ENCODE results near the gene PRDM16.

PRDM16 gene

DNA sequence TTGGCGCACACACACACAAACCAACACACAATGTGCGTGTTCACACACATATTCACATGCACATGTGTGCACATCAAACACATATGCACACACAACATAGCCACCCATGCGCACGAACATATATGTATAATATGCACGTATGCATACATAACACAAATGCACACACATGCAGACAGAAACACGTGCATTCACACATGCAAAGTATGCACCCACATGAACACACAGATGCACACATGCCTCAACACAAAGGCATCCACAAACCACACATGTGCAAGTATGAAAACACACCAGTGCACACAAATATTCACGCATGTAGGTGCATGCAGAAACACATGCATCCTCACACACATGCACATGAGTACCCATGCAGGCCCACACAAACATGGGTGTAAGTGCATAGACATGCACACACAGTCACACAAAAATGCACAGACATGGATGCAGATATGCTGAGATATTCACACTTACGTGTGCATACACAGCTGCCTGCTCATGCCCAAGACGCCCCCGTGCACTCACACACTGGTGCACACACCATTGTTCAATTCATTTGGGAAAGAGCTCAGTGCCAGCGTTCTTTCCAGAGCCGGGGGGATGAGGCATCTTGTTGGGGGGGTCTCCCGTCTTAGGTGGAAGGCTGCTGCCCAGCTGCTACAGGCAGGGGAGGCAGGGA, 332.7 kb downstream of the PRDM16 start:
- Histone ChIP-seq H3K9me2 (replicated peaks; ENCODE audit: insufficient read depth, low read length) (no peaks in the 10 kb centered on the region), H3K9me3 (replicated peaks; ENCODE audit: insufficient read depth, low read length) (no peaks in the 10 kb centered on the region), H3K27me3 (replicated peaks; ENCODE audit: insufficient read depth, low read length) (peaks cover 100% of the 10 kb centered on the region), H3K79me2 (ENCODE audit: low read length) (no peaks in the 10 kb centered on the region), H3K36me3 (replicated peaks; ENCODE audit: insufficient read depth, low read length) (no peaks in the 10 kb centered on the region), H3F3A (ENCODE audit: insufficient read depth, low read length) (no peaks in the 10 kb centered on the region), H3K4me3 (ENCODE audit: low read length) (no peak overlapping the region), H4K20me1 (ENCODE audit: insufficient read depth, low read length) (no peaks in the 10 kb centered on the region), H3K4me2 (ENCODE audit: low read depth, low read length) (no peak overlapping the region), H2AFZ (ENCODE audit: low read length) (no peak overlapping the region), H3K27ac (ENCODE audit: low read length) (no peak overlapping the region), H3K9ac (ENCODE audit: low read length) (no peak overlapping the region), H3K4me1 (ENCODE audit: low read length) (no peaks in the 10 kb centered on the region)
- no peak for TF ChIP-seq EZH2phosphoT487 (IDR thresholded peaks at IDR 0.05; ENCODE audit: low read length)
- TF ChIP-seq, protein P1, sequence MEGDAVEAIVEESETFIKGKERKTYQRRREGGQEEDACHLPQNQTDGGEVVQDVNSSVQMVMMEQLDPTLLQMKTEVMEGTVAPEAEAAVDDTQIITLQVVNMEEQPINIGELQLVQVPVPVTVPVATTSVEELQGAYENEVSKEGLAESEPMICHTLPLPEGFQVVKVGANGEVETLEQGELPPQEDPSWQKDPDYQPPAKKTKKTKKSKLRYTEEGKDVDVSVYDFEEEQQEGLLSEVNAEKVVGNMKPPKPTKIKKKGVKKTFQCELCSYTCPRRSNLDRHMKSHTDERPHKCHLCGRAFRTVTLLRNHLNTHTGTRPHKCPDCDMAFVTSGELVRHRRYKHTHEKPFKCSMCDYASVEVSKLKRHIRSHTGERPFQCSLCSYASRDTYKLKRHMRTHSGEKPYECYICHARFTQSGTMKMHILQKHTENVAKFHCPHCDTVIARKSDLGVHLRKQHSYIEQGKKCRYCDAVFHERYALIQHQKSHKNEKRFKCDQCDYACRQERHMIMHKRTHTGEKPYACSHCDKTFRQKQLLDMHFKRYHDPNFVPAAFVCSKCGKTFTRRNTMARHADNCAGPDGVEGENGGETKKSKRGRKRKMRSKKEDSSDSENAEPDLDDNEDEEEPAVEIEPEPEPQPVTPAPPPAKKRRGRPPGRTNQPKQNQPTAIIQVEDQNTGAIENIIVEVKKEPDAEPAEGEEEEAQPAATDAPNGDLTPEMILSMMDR (IDR thresholded peaks at IDR 0.05; ENCODE audit: low read length): no peak
- TF ChIP-seq EZH2 (optimal IDR thresholded peaks at IDR 0.05; ENCODE audit: low read depth, low read length): no peak
- no peak for DNase-seq

DNA sequence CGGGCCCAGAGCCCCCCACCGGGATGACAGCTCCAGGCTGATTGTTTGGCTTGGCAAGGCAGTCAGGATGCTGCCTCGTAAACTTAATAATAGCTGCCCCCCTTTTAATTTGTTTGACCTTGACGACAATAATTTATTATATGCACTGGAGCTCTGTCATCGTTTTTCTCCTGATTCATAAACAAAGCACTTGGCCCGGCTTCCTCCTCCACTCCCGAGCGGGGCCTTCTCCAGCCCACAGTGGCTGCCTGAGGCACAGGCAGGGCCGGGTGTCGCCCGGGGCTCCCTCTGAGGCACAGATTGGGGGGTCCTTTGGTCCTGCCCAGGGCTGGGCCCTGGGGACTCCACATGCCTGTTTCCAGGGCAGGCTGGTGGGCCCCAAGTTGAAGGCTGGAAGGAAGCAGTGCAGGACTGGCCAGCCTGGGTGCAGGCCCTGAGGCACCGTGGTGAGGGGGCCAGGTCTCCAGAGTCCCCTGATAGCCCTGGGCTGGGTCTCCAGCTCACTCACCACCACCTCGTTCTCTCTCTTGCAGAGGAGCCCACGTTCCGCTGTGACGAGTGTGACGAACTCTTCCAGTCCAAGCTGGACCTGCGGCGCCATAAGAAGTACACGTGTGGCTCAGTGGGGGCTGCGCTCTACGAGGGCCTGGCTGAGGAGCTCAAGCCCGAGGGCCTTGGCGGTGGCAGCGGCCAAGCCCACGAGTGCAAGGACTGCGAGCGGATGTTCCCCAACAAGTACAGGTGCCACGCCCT, 333.4 kb downstream of the PRDM16 start:
- no peak overlapping the region for H3K4me2 ChIP-seq (ENCODE audit: low read depth, low read length)
- TF ChIP-seq, protein P1 (IDR thresholded peaks at IDR 0.05; ENCODE audit: low read length): no peak
- no peak for TF ChIP-seq EZH2 (optimal IDR thresholded peaks at IDR 0.05; ENCODE audit: low read depth, low read length)
- no peak for TF ChIP-seq EZH2phosphoT487 (IDR thresholded peaks at IDR 0.05; ENCODE audit: low read length)
- DNase-seq: no peak
- no peaks in the 10 kb centered on the region for H3K9me3 ChIP-seq (replicated peaks; ENCODE audit: insufficient read depth, low read length)
- H3K27me3 ChIP-seq (replicated peaks; ENCODE audit: insufficient read depth, low read length): peaks cover 100% of the 10 kb centered on the region
- H3K4me3 ChIP-seq (ENCODE audit: low read length): no peak overlapping the region
- H3K36me3 ChIP-seq (replicated peaks; ENCODE audit: insufficient read depth, low read length): no peaks in the 10 kb centered on the region
- no peaks in the 10 kb centered on the region for H3K79me2 ChIP-seq (ENCODE audit: low read length)
- no peaks in the 10 kb centered on the region for H4K20me1 ChIP-seq (ENCODE audit: insufficient read depth, low read length)
- H3K4me1 ChIP-seq (ENCODE audit: low read length): no peaks in the 10 kb centered on the region
- H2AFZ ChIP-seq (ENCODE audit: low read length): no peak overlapping the region
- no peaks in the 10 kb centered on the region for H3K9me2 ChIP-seq (replicated peaks; ENCODE audit: insufficient read depth, low read length)
- H3K9ac ChIP-seq (ENCODE audit: low read length): no peak overlapping the region
- no peaks in the 10 kb centered on the region for H3F3A ChIP-seq (ENCODE audit: insufficient read depth, low read length)
- H3K27ac ChIP-seq (ENCODE audit: low read length): no peak overlapping the region

DNA sequence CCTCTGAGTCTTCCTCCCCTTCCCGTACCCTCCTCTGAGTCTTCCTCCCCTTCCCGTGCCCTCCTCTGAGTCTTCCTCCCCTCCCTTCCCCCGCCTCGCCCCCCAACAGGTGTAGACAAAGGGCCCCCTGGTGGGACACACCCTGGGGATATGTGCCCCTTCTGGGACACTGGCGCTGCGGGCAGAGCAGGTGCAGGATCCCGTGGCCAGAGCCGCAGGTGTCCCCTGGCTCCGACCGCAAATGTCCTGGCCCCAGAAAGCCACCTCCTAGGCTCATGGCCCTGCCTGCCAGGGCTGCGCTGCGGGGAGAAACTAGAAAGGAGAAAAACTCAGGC, 334.0 kb downstream of the PRDM16 start:
- no peaks in the 10 kb centered on the region for H3K9me3 ChIP-seq (replicated peaks; ENCODE audit: insufficient read depth, low read length)
- no peaks in the 10 kb centered on the region for H3F3A ChIP-seq (ENCODE audit: insufficient read depth, low read length)
- H3K9ac ChIP-seq (ENCODE audit: low read length): no peak overlapping the region
- H3K27me3 ChIP-seq (replicated peaks; ENCODE audit: insufficient read depth, low read length): peaks cover 100% of the 10 kb centered on the region
- H3K4me3 ChIP-seq (ENCODE audit: low read length): no peak overlapping the region
- no peak overlapping the region for H3K27ac ChIP-seq (ENCODE audit: low read length)
- no peaks in the 10 kb centered on the region for H3K4me1 ChIP-seq (ENCODE audit: low read length)
- H3K36me3 ChIP-seq (replicated peaks; ENCODE audit: insufficient read depth, low read length): no peaks in the 10 kb centered on the region
- H3K79me2 ChIP-seq (ENCODE audit: low read length): no peaks in the 10 kb centered on the region
- H3K9me2 ChIP-seq (replicated peaks; ENCODE audit: insufficient read depth, low read length): no peaks in the 10 kb centered on the region
- TF ChIP-seq EZH2phosphoT487 (IDR thresholded peaks at IDR 0.05; ENCODE audit: low read length): no peak
- TF ChIP-seq, protein P1 (IDR thresholded peaks at IDR 0.05; ENCODE audit: low read length): no peak
- TF ChIP-seq EZH2 (optimal IDR thresholded peaks at IDR 0.05; ENCODE audit: low read depth, low read length): no peak
- no peak for DNase-seq
- no peaks in the 10 kb centered on the region for H4K20me1 ChIP-seq (ENCODE audit: insufficient read depth, low read length)
- H2AFZ ChIP-seq (ENCODE audit: low read length): no peak overlapping the region
- H3K4me2 ChIP-seq (ENCODE audit: low read depth, low read length): no peak overlapping the region
